ENCODE results near the gene NDUFA12.

NDUFA12 gene

GRCh38 chr12:94948232-94948810 is 55.2 kb downstream of the NDUFA12 start:
- in situ Hi-C loops (cut with HindIII; ENCODE audit: low sequenced_read_pairs): no loop called here

- in situ Hi-C loops (cut with HindIII; ENCODE audit: low sequenced_read_pairs): no loop called here
Observed at GRCh38 chr12:94942663-94943062, 60.8 kb downstream of the NDUFA12 start.

GRCh38 chr12:94941440-94941862 is 62.0 kb downstream of the NDUFA12 start:
- in situ Hi-C loops (cut with HindIII; ENCODE audit: low sequenced_read_pairs): no loop called here

- in situ Hi-C loops (cut with HindIII; ENCODE audit: low sequenced_read_pairs): no loop called here
Observed at GRCh38 chr12:94940771-94941170, 62.7 kb downstream of the NDUFA12 start.

- in situ Hi-C loops (cut with HindIII; ENCODE audit: low sequenced_read_pairs): loop anchor here (5.0 kb wide), 1 partner anchor 44 kb away; no protein-coding TSS in a partner anchor
Observed at GRCh38 chr12:94938583-94938982, 64.9 kb downstream of the NDUFA12 start.

- in situ Hi-C loops (cut with HindIII; ENCODE audit: low sequenced_read_pairs): loop anchor here (5.0 kb wide), 1 partner anchor 98 kb away; no protein-coding TSS in a partner anchor
Observed at GRCh38 chr12:94930772-94931171, 72.7 kb downstream of the NDUFA12 start.

GRCh38 chr12:94930216-94930654 is 73.3 kb downstream of the NDUFA12 start:
- in situ Hi-C loops (cut with HindIII; ENCODE audit: low sequenced_read_pairs): loop anchor here (5.0 kb wide), 1 partner anchor 98 kb away; no protein-coding TSS in a partner anchor

- in situ Hi-C loops (cut with HindIII; ENCODE audit: low sequenced_read_pairs): loop anchor here (5.0 kb wide), 1 partner anchor 97 kb away; no protein-coding TSS in a partner anchor
Observed at GRCh38 chr12:94929780-94930179, 73.7 kb downstream of the NDUFA12 start.

- in situ Hi-C loops (cut with HindIII; ENCODE audit: low sequenced_read_pairs): no loop called here
Observed at GRCh38 chr12:94925729-94926128, 77.8 kb downstream of the NDUFA12 start.

- in situ Hi-C loops (cut with HindIII; ENCODE audit: low sequenced_read_pairs): no loop called here
Observed at GRCh38 chr12:94925206-94925605, 78.3 kb downstream of the NDUFA12 start.

GRCh38 chr12:94922561-94922960 is 80.9 kb downstream of the NDUFA12 start:
- in situ Hi-C loops (cut with HindIII; ENCODE audit: low sequenced_read_pairs): no loop called here
